ENCODE data around the gene CCDC30.
A peak's percentile ranks its signal among the peaks of the same experiment; 100 is the strongest.
"Not testable (repeated sequence)": the region's sequence is repeated elsewhere in the genome, so short reads cannot be mapped to it uniquely, and the experiment has no call there.

The CCDC30 gene

DNA sequence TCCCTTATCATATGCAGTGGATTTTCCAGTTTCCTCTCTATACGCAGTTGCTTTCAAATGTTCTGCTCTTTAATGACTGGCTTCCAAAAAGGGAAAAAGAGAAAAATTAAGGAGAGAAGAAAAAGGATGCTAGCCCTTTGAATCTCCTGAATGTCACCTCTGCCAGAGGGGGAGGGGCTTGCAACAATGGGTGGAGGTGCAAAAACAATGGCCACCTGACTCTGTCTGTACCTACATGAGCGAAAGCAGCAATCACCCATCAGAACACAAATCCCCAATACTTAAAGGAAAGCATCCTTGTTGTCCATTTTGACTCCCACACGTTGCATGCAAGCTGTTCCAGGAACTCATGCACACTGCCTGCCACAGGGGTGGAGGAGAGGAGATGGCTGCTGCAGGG lies 61.2 kb downstream of the CCDC30 start:
- DNase-seq (ENCODE audit: low read depth in 2 of 2), result no peak

DNA sequence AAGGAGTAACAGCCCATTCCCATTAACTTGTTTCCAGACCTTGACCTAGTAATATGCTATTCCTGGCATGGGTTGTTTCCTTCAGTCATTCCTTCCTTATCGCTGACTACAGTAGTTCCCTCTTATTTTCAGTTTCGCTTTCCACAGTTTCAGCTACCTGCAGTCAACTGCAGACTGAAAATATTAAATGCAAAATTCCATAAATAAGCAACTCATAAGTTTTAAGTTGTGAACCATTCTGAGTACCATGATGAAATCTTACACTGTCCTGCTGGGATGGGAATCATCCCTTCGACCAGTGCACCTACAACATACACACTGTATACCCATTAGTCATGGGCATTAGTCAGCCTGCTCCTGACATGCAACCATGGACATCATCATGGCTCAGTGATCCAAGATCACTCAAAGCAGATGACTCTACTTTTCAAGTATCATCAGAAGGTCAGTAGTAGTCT lies 66.7 kb downstream of the CCDC30 start:
- DNase-seq (ENCODE audit: low read depth in 2 of 2), result peak in 1 of 2 donors; percentile 2

DNA sequence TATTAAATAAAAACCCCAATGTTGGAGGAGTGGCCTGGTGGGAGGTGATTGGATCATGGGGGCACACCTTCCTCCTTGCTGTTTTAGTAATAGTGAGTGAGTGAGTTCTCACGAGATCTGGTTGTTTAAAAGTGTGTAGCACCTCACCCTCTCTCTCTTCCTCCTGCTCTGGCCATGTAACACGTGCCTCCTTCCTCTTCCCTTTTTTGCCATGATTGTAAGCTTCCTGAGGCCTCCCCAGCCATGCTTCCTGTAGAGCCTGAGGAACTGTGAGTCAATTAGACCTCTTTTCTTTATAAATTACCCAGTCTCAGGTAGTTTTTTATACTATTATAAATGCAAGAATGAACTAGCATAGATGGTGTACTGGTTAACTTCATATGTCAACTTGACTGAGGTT lies 68.0 kb downstream of the CCDC30 start:
- DNase-seq (ENCODE audit: low read depth in 2 of 2), result no peak

- no peak for DNase-seq (ENCODE audit: low read depth in 2 of 2)
Observed at GRCh38 chr1:42533101-42533863, 70.2 kb downstream of the CCDC30 start.

GRCh38 chr1:42541104-42541503 lies 78.0 kb downstream of the CCDC30 start:
- no peak for DNase-seq (ENCODE audit: low read depth in 2 of 2)

DNA sequence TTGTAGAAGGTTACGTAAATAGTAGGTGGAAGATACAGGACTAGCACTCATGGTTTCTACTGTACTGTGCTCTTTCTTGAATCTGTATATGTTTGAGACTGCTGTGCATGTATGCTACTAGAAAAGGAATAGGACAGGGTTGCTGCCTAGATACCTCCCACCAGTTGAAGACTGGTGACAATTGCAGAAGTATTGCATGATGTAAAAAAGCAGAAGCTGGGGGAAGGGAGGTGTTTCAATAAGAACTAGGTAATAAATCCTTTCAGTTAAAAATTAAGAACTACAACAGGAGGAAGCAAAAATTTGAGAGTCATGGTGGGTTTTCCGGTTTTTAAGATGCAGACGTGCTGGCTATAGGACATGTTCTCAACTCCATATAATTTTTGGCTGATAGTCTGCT lies 88.1 kb downstream of the CCDC30 start:
- DNase-seq (ENCODE audit: low read depth in 2 of 2), result no peak

DNA sequence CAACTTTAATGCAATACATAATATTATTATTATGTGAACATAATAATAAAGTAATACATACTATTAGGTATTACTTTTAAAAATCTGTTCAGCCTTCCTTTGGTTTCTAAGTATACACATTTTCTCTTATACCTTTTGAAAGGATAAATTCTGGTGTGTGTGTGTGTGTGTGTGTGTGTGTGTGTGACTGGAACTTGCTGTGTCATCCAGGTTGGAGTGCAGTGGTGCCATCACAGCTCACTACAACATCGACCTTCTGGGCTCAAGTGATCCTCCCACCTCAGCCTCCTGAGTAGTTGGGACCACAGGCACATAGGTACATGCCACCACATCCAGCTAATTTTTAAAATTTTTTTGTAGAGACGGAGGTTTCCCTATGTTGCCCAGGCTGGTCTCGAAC lies 88.5 kb downstream of the CCDC30 start:
- DNase-seq (ENCODE audit: low read depth in 2 of 2), result no peak

- no peak for DNase-seq (ENCODE audit: low read depth in 2 of 2)
Observed at GRCh38 chr1:42552636-42553035, 89.5 kb downstream of the CCDC30 start.

DNA sequence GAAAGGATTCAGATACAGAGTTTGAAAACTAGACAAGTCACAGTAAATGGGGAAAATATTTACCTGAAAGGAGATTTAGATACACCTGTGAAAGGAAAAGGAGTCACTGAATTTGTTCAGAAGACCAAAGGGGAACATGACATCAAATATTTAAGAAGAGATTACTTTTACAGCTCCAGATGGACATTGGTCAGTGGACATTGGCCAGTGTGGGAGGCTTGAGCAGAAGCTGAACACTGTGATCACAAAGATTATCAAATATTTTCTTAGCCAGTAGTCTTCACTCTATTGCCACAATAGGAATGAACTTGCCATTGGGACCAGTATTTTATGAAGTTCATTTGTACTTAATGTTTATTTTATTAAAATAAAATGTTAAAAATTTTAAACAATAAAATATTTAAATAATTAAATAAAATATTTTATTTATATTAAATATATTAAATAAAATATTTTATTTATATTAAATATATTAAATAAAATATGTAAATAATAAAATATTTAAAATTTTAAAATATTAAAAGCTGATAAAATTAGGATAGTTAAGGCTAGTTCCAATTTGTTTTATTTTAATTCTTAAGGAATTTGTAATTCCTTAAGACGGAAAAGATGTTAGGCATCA lies 94.3 kb downstream of the CCDC30 start:
- no peak for DNase-seq (ENCODE audit: low read depth in 2 of 2)

DNA sequence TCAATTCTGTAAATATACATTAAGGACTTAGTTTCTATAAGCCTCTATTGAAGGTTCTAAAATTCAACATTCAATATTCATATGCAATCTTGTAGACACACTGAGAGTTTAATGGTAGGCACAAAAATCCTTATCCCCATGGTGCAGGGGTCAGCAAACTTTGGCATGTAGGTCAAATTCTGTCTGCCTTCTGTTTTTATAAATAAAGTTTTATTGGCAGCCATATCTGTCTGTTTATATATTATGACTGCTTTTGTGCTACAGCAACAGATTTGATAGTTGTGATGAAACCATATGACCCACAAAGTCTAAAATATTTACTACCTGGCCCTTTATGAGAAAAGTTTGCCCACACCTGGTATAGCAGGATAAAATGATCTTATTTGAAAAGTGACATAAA lies 104.0 kb downstream of the CCDC30 start:
- no peak for DNase-seq (ENCODE audit: low read depth in 2 of 2)

DNA sequence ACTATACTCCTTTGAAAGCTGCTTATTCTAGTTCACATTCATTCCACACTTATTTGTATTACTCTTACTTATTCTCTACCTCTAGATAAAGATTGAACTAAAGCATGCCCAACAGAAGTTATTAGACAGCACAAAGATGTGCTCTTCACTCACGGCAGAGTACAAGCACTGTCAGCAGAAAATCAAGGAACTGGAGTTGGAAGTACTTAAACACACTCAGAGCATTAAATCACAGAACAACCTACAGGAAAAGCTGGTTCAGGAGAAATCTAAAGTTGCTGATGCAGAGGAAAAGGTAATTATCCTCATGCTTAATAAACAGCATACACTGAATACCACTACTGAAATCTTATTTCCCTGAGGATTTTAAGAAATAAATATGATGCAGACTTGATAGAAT lies 113.8 kb downstream of the CCDC30 start:
- no peak for DNase-seq (ENCODE audit: low read depth in 2 of 2)

DNA sequence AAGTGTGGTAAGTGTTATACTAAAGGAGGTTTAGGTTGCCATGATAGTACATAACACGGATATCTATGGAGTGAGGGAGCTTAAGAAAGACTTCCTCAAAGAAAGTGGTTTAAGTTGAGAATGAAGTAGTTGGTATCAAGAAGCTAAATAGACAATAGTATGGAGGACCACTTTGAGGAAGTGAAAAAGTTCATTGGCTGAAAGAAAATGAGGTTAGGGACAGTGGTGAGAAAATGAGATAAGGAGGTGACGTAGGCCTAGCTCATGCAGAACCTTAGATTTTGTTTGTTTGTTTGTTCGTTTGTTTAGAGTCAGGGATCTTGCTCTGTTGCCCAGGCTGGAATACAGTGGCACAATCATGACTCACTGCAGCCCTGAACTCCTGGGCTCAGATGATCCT lies 122.9 kb downstream of the CCDC30 start:
- DNase-seq (ENCODE audit: low read depth in 2 of 2), result no peak

- no peak for DNase-seq (ENCODE audit: low read depth in 2 of 2)
Observed at GRCh38 chr1:42587753-42588152, 124.7 kb downstream of the CCDC30 start.

- no peak for DNase-seq (ENCODE audit: low read depth in 2 of 2)
Observed at GRCh38 chr1:42592811-42593210, 129.7 kb downstream of the CCDC30 start.

GRCh38 chr1:42593486-42594100 lies 130.5 kb downstream of the CCDC30 start:
- no peak for DNase-seq (ENCODE audit: low read depth in 2 of 2)

GRCh38 chr1:42601472-42601871 lies 138.4 kb downstream of the CCDC30 start:
- DNase-seq (ENCODE audit: low read depth in 2 of 2), result no peak

- no peak for DNase-seq (ENCODE audit: low read depth in 2 of 2)
Observed at GRCh38 chr1:42613803-42614131, 150.7 kb downstream of the CCDC30 start.

- DNase-seq (ENCODE audit: low read depth in 2 of 2), result no peak
Observed at GRCh38 chr1:42618866-42619265, 155.8 kb downstream of the CCDC30 start.

- no peak for DNase-seq (ENCODE audit: low read depth in 2 of 2)
Observed at GRCh38 chr1:42620307-42620706, 157.2 kb downstream of the CCDC30 start.

- not testable (repeated sequence) for DNase-seq (ENCODE audit: low read depth in 2 of 2)
Observed at GRCh38 chr1:42621180-42621579, 158.1 kb downstream of the CCDC30 start.

DNA sequence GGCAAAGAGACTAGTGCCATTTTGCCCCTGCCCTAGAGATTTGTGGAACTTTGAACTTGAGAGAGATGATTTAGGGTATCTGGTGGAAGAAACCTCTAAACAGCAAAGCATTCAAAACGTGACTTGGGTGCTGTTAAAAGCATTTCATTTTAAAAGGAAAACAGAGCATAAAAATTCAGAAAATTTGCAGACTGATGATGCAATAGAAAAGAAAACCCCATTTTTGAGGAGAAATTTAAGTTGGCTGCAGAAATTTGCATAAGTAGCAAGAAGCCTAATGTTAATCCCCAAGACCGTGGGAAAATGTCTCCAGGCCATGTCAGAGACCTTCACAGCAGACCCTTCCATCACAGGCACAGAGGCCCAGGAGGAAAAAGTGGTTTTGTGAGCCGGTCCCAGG lies 164.1 kb downstream of the CCDC30 start:
- DNase-seq (ENCODE audit: low read depth in 2 of 2), result not testable (repeated sequence)

DNA sequence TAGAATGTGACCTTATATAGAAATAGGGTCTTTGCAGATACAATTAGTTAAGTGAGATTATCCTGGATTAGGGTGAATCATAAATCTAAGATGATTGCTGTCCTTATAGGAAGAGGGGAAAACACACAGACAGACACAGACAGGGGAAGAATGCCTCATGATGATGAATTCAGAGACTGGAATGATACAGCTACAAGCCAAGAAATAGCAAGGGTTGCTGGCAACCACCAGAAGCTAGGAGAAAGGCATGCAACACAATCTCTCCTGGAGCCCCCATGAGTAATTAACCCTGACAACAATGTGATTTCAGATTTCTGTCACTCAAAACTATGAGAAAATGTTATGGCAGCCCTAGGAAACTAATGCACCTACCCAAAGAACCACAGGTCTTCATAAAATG lies 176.0 kb downstream of the CCDC30 start:
- DNase-seq (ENCODE audit: low read depth in 2 of 2), result no peak

DNA sequence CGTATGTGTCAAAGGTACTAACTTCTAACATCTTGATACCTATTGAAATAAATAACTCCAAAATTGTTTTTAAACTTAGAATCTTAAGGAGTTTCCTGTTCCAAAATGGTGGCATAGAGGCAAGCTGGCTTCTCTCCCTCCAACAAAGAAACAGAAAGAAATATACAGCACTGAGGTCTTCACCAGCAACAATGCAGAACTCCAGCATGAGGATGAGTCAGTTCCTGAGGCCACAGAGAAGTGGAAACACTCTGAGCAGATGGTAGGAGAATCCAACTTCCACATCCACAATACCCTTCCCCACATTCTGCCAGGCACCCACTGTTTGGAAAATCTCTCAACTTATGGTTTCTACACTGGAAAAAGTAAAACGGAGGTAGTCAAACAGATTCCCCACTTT lies 183.0 kb downstream of the CCDC30 start:
- no peak for DNase-seq (ENCODE audit: low read depth in 2 of 2)
